SU-DHL-6 (cell line): ENCODE measurements around the gene SUDS3.
"Not testable (repeated sequence)": the region's sequence is repeated elsewhere in the genome, so short reads cannot be mapped to it uniquely, and the experiment has no call there.

Experiments
- H2AFZ ChIP-seq: fragments of 200-600 bp; sonication (generic); 2 replicates; pipeline ENCODE4 v1.6.1; 2014; ENCODE audit warnings: low read depth, mild to moderate bottlenecking, moderate library complexity, mixed read lengths, antibody characterized with exemption, low read length; ENCODE audit not compliant: severe bottlenecking
- H3F3A ChIP-seq: fragments of 200-600 bp; shearing (Covaris generic); 2 replicates; pipeline ENCODE4 v1.6.0; 2016; ENCODE audit warnings: antibody characterized with exemption, mild to moderate bottlenecking; ENCODE audit not compliant: insufficient read depth
- H3K27ac ChIP-seq: fragments of 200-600 bp; sonication (generic); 2 replicates; pipeline ENCODE4 v1.5.1; 2016; ENCODE audit warnings: low read depth, mild to moderate bottlenecking, low read length, moderate library complexity, mixed read lengths
- H3K27me3 ChIP-seq: fragments of 200-600 bp; sonication (generic), shearing (Covaris generic); 2 replicates; pipeline ENCODE4 v1.6.0; 2014; ENCODE audit warnings: mild to moderate bottlenecking, low read length
- H3K36me3 ChIP-seq: fragments of 200-600 bp; sonication (generic); 2 replicates; pipeline ENCODE4 v1.6.1; 2014; ENCODE audit warnings: mild to moderate bottlenecking, low read length, mixed read lengths
- H3K4me2 ChIP-seq: fragments of 300-600, 200-600 bp; shearing (Covaris generic), sonication (generic); 2 replicates; pipeline ENCODE4 v1.6.0; 2014; ENCODE audit warnings: low read length, low read depth, mild to moderate bottlenecking; ENCODE audit not compliant: poor library complexity, severe bottlenecking
- H3K4me3 ChIP-seq: fragments of 200-600 bp; sonication (generic); 2 replicates; pipeline ENCODE4 v1.5.1; 2014; ENCODE audit warnings: antibody characterized with exemption, low read length, mild to moderate bottlenecking, mixed read lengths; ENCODE audit not compliant: insufficient read depth, poor library complexity, severe bottlenecking
- H3K79me2 ChIP-seq: fragments of 200-600 bp; sonication (generic); 2 replicates; pipeline ENCODE4 v1.6.1; 2014; ENCODE audit warnings: mild to moderate bottlenecking, low read length, moderate library complexity; ENCODE audit not compliant: insufficient read depth
- H3K9ac ChIP-seq: fragments of 200-600 bp; sonication (generic); 2 replicates; pipeline ENCODE4 v1.7.0; 2014; ENCODE audit warnings: mild to moderate bottlenecking, low read length
- H3K9me2 ChIP-seq: fragments of 200-600 bp; sonication (generic); replicated peaks from 2 replicates; pipeline ENCODE4 v1.6.1; 2014; ENCODE audit warnings: low read length; ENCODE audit not compliant: insufficient read depth
- H3K9me3 ChIP-seq: fragments of 200-600 bp; sonication (generic); 2 replicates; pipeline ENCODE4 v1.6.1; 2014; ENCODE audit warnings: low read length, mixed read lengths; ENCODE audit not compliant: insufficient read depth
- H4K20me1 ChIP-seq: fragments of 200-600 bp; sonication (generic); 2 replicates; pipeline ENCODE4 v1.6.1; 2014; ENCODE audit warnings: low read depth, mild to moderate bottlenecking, antibody characterized with exemption, low read length, moderate library complexity, mixed read lengths
- EZH2phosphoT487 ChIP-seq: fragments of 200-600 bp; sonication (generic), shearing (Covaris generic); conservative IDR thresholded peaks from 2 replicates; pipeline ENCODE4 v1.6.1; 2018; ENCODE audit warnings: mild to moderate bottlenecking, antibody characterized with exemption, low read length, moderate library complexity, mixed read lengths
- TF ChIP-seq, protein P1 (sequence below): fragments of 200-600 bp; sonication (generic); IDR thresholded peaks from one replicate; pipeline ENCODE4 v1.5.1; 2017; ENCODE audit warnings: antibody characterized with exemption, mild to moderate bottlenecking, low read length, moderate library complexity; ENCODE audit not compliant: insufficient read depth, poor library complexity, severe bottlenecking

The SUDS3 gene

DNA sequence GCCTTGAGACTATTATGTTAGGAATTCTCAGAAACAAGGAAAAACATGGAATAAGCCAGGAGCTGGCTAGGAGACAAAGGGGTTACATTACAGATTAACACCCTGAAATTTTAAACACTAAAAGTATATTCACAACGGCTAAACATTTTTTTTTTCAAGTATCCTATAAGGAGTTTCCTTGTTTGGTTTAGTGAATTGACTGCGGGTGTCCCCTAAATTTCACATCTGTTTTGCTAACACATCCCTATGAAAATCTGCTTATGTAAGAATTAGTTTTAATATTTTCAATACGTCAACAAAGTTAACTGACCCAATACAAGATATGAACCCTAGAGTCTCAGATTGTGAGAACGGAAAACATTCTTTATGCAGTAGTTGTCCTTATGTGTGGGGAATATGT, 22.6 kb upstream of the SUDS3 start:
- no peak overlapping the region for H3K27ac ChIP-seq
- no peak overlapping the region for H3K4me2 ChIP-seq
- peaks cover 26% of the 10 kb centered on the region for H3F3A ChIP-seq
- no peak overlapping the region for H3K4me3 ChIP-seq
- no peaks in the 10 kb centered on the region; the same call in 1 of the 2 replicates for H3K9me3 ChIP-seq
- no peaks in the 10 kb centered on the region for H3K27me3 ChIP-seq
- no peak overlapping the region for H2AFZ ChIP-seq
- H4K20me1 ChIP-seq, result 0 out of 2 replicates have a peak, but pooled peaks cover 4% of the 10 kb centered on the region
- TF ChIP-seq, protein P1, sequence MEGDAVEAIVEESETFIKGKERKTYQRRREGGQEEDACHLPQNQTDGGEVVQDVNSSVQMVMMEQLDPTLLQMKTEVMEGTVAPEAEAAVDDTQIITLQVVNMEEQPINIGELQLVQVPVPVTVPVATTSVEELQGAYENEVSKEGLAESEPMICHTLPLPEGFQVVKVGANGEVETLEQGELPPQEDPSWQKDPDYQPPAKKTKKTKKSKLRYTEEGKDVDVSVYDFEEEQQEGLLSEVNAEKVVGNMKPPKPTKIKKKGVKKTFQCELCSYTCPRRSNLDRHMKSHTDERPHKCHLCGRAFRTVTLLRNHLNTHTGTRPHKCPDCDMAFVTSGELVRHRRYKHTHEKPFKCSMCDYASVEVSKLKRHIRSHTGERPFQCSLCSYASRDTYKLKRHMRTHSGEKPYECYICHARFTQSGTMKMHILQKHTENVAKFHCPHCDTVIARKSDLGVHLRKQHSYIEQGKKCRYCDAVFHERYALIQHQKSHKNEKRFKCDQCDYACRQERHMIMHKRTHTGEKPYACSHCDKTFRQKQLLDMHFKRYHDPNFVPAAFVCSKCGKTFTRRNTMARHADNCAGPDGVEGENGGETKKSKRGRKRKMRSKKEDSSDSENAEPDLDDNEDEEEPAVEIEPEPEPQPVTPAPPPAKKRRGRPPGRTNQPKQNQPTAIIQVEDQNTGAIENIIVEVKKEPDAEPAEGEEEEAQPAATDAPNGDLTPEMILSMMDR, result no peak
- TF ChIP-seq EZH2phosphoT487, result no peak
- peaks cover 16% of the 10 kb centered on the region for H3K36me3 ChIP-seq
- H3K9ac ChIP-seq, result no peak overlapping the region
- peaks cover 96% of the 10 kb centered on the region for H3K79me2 ChIP-seq
- no peaks in the 10 kb centered on the region for H3K9me2 ChIP-seq

DNA sequence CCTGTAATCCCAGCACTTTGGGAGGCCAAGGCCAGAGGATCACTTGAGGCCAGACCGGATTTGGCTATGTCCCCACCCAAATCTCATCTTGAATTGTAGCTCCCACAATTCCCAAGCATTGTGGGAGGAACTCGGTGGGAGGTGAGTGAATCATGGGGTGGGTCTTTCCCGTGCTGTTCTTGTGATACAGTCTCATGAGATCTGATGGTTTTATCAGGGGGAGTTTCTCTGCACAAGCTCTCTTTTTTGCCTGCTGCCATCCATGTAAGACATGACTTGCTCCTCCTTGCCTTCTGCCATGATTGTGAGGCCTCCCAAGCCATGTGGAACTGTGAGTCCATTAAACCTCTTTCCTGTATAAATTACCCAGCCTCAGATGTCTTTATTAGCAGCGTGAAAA, 21.9 kb upstream of the SUDS3 start:
- H3K9ac ChIP-seq, H4K20me1 ChIP-seq, H3K4me3 ChIP-seq, H3K4me2 ChIP-seq, H3K9me2 ChIP-seq, H3K9me3 ChIP-seq, H2AFZ ChIP-seq, H3K27me3 ChIP-seq: not testable (repeated sequence)
- peaks cover 29% of the 10 kb centered on the region for H3F3A ChIP-seq
- H3K36me3 ChIP-seq, result peaks cover 16% of the 10 kb centered on the region
- H3K79me2 ChIP-seq, result peaks cover 96% of the 10 kb centered on the region
- peak overlapping the region; percentile 53 for H3K27ac ChIP-seq

DNA sequence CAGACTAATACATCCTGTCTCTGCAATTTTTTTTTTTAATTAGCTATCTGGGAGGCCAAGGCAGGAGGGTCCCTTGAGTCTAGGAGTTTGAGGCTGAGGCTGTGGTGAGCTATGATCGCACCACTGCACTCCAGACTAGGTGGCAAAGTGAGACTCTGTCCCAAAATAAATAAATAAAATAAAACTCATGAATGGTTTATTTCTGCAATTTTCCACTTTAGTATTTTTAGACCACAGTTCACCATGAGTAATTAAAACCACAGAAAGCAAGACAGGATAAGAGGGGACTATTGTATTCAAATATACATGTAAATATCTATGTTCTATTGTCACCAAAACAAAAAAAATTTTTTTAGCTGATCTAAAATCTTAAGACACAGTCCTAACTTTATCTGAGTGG, 21.5 kb upstream of the SUDS3 start:
- Histone ChIP-seq H4K20me1 (0 out of 2 replicates have a peak, but pooled peaks cover 4% of the 10 kb centered on the region), H3K4me3 (no peak overlapping the region), H3K27me3 (no peaks in the 10 kb centered on the region), H3K9ac (no peak overlapping the region), H3K36me3 (peaks cover 16% of the 10 kb centered on the region), H3K27ac (peak overlapping the region; percentile 53), H3F3A (peaks cover 33% of the 10 kb centered on the region), H2AFZ (no peak overlapping the region), H3K9me2 (no peaks in the 10 kb centered on the region), H3K79me2 (peaks cover 95% of the 10 kb centered on the region), H3K4me2 (peak overlapping the region; percentile 31), H3K9me3 (no peaks in the 10 kb centered on the region; the same call in 1 of the 2 replicates)
- TF ChIP-seq, protein P1, result no peak
- no peak for TF ChIP-seq EZH2phosphoT487

DNA sequence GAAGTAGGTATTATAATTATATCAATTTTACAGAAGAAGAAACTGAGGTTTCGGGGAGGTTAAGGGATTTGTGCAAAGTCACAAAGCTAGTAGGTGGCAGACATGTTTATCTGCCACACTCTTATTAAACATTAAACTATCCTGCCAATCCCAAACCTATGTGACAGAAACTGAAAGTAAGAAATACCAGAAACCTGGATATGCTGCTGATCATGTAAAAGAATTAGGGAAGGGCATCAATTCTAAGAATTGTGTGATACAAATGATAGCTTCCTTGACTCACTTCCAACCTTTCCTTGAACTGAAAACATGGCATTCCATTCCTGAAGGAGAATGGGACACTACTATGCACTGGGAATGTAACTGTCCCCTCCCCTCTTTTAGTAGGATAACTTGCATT, 20.5 kb upstream of the SUDS3 start:
- Histone ChIP-seq H3K4me2 (peak overlapping the region; percentile 31), H3K27me3 (no peaks in the 10 kb centered on the region), H3K9ac (no peak overlapping the region), H3K9me3 (no peaks in the 10 kb centered on the region; the same call in 1 of the 2 replicates), H3K9me2 (no peaks in the 10 kb centered on the region), H3F3A (peaks cover 38% of the 10 kb centered on the region), H3K36me3 (peaks cover 16% of the 10 kb centered on the region), H3K79me2 (peaks cover 88% of the 10 kb centered on the region), H3K4me3 (no peak overlapping the region), H4K20me1 (0 out of 2 replicates have a peak, but pooled peaks cover 4% of the 10 kb centered on the region), H3K27ac (peak overlapping the region; percentile 53; the same call in 1 of the 2 replicates), H2AFZ (no peak overlapping the region)
- no peak for TF ChIP-seq EZH2phosphoT487
- TF ChIP-seq, protein P1, result no peak
